Vagina (tissue), 2 donors: Measurements from ENCODE around the gene DCHS1.

Source experiments
- POLR2A ChIP-seq, 2 donors: fragments of 450-650 bp; IDR thresholded peaks; one replicate each; pipeline ENCODE4 v1.6.1; 2017; ENCODE audit warnings: antibody characterized with exemption in 2 of 2, mild to moderate bottlenecking in 2 of 2, moderate library complexity in 2 of 2
- POLR2AphosphoS5 ChIP-seq, 2 donors: sonication (generic); formaldehyde crosslinking; IDR thresholded peaks; one replicate each; pipeline ENCODE4 v1.9.0; 2017; ENCODE audit warnings: antibody characterized with exemption in 2 of 2, mild to moderate bottlenecking in 2 of 2, low read depth in 1 of 2; ENCODE audit not compliant: insufficient read depth in 1 of 2
- TF ChIP-seq, protein P1 (sequence below), 3 experiments: fragments of 450-650 bp in 2 of 3; fragments of 200-600 bp in 1 of 3; sonication (generic) in 1 of 3; IDR thresholded peaks; one replicate each; pipeline ENCODE4 v1.5.1; 2017 to 2019; ENCODE audit warnings: antibody characterized with exemption in 3 of 3, mild to moderate bottlenecking in 2 of 3, moderate library complexity in 2 of 3

DNA sequence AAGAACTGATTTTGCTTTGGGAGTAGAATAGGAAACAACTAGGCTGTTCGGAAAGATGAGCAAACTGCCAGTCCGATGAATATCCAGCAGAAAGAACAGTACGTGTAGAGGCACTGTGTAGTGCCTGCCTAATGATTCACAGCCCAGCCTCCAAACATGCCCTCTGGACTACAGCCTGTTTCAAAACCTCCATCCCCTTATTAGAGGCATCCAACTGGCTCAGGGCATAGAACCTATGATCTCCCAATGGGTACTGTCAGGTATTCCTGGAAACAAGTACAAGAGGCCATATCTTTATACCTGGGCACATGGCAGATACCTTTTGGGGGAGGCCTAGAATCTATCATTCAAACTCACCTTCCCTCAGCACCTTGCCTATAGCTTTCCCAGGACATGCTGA is 57.1 kb downstream of the DCHS1 start:
- TF ChIP-seq, protein P1, sequence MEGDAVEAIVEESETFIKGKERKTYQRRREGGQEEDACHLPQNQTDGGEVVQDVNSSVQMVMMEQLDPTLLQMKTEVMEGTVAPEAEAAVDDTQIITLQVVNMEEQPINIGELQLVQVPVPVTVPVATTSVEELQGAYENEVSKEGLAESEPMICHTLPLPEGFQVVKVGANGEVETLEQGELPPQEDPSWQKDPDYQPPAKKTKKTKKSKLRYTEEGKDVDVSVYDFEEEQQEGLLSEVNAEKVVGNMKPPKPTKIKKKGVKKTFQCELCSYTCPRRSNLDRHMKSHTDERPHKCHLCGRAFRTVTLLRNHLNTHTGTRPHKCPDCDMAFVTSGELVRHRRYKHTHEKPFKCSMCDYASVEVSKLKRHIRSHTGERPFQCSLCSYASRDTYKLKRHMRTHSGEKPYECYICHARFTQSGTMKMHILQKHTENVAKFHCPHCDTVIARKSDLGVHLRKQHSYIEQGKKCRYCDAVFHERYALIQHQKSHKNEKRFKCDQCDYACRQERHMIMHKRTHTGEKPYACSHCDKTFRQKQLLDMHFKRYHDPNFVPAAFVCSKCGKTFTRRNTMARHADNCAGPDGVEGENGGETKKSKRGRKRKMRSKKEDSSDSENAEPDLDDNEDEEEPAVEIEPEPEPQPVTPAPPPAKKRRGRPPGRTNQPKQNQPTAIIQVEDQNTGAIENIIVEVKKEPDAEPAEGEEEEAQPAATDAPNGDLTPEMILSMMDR (IDR thresholded peaks at IDR 0.05), result no peak
- TF ChIP-seq POLR2AphosphoS5 (IDR thresholded peaks at IDR 0.05; ENCODE audit: insufficient read depth in 1 of 2, low read depth in 1 of 2) (no peak), POLR2A (IDR thresholded peaks at IDR 0.05) (no peak)
